ENCODE data around the gene BTBD9. TPM values are rescaled to one million over a fixed set of nuclear protein-coding genes. Genes with fewer than 3 reads are reported as not detected.
"Not testable (repeated sequence)": the region's sequence is repeated elsewhere in the genome, so short reads cannot be mapped to it uniquely, and the experiment has no call there.

The BTBD9 gene
- total RNA-seq, 2 experiments from 2014 or later: 19.1 to 19.8 TPM

DNA sequence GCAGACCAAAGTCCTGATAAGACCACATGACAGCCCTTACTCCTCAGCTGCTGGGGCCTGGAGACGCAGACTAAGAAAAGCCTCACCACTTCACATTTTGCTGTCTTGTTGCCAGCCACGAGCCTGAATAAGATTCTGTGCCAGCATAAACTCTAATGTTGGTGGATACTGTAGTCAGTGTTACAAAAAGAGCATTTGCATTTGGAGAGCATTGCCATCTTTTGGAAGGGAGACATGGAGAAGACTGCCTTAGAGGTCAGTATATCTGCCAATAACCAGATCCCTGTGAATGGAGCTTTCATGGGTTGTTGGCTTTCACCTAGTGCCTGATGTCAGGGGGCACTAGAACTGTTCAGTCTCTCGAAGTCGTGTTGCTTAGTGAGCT is 505.0 kb downstream of the BTBD9 start:
- Mint-ChIP-seq H3K27ac (no peak overlapping the region), H3K36me3 (peaks cover 15% of the 10 kb centered on the region), H3K4me3 (no peak overlapping the region), H3K9me3 (no peaks in the 10 kb centered on the region), H3K27me3 (no peaks in the 10 kb centered on the region), H3K4me1 (peaks cover 25% of the 10 kb centered on the region)
- DNase-seq: no peak
- no peak for ATAC-seq (ENCODE audit: low read depth)
- POLR2A ChIA-PET: no interaction called here

DNA sequence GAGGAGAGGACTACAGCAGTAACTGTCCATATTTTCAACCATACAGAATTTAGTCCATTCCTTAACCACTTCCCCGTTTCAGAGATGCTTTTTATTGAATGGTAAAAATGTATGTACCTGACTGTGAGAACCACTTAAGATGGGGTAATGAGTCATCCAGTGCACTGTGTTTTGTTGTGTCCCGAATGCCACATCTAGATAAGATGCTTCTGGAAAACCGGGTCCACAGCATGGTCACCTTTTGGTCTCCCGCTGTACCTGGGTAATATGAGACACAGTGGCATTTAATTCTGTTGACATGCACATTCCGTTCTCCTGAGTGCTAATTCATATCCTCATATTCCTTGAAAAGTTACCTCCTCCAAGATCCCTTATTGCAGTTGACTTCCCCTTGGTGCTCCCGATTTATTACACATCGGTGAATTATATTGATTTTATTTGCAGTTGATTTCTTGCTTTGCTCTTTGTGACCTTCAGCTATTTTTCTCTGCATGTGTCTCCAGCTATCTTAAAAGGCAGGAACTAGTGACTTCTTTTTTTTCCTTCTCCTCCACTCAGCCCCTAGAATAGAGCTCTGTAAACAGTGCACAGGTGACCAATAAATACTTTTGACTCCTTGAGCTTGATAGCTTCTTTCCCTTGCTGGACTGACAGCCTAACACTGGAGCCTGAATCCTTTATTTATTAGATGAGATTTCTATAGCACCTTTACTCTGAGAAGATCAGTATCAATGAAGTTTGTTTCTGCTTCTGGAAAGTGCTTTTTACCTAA is 505.6 kb downstream of the BTBD9 start:
- H3K4me3 Mint-ChIP-seq: no peak overlapping the region
- no peaks in the 10 kb centered on the region for H3K27me3 Mint-ChIP-seq
- peaks cover 15% of the 10 kb centered on the region for H3K36me3 Mint-ChIP-seq
- H3K4me1 Mint-ChIP-seq: peaks cover 23% of the 10 kb centered on the region
- H3K27ac Mint-ChIP-seq: no peak overlapping the region
- POLR2A ChIA-PET: no interaction called here
- ATAC-seq (ENCODE audit: low read depth): no peak
- no peaks in the 10 kb centered on the region for H3K9me3 Mint-ChIP-seq
- no peak for DNase-seq

DNA sequence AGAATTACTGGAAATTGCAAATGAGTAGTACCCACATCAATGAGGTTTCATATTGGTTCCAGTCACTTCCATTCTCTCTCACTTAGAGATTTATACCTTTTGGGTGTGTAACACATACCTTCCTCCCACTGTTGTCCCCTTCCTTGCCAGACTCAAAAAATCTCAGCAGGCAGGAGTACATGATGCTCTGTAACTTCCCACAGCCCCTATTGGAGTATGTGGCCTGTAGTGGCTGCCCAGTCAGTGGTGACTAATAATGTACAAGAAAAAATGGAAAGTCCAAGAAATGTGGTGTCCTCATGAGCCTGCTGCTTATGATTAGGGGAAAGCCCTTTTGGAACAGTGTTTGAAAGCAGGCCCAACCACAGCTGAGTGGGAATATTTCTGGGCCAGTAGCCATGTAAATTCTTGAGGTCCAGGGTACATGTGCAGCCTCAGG is 508.2 kb downstream of the BTBD9 start:
- Mint-ChIP-seq H3K27ac (peak overlapping the region; percentile 28), H3K27me3 (no peaks in the 10 kb centered on the region), H3K4me3 (no peak overlapping the region), H3K4me1 (peaks cover 26% of the 10 kb centered on the region), H3K9me3 (no peaks in the 10 kb centered on the region), H3K36me3 (peaks cover 18% of the 10 kb centered on the region)
- ATAC-seq (ENCODE audit: low read depth): peak; percentile 18
- DNase-seq: no peak
- POLR2A ChIA-PET: no interaction called here

DNA sequence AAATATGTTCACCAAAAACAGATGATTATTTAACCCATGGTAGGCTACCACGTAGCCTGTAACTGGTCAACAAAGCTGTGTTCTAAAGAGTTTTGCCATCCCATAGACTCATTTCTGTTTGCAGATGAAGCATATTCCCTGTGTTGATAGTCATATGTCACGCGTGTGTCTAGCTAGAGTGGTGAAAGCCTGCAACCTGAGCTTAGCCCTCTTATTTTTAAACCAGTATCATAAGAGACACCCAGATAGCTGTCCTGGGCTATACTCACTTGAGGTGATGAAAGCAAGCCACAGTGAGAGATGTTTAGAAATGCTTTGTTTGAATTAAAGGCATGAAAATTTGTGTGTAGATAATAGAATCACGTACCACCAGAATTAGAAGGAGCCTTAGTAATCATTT is 512.4 kb downstream of the BTBD9 start:
- DNase-seq: no peak
- Mint-ChIP-seq H3K4me3 (no peak overlapping the region), H3K4me1 (peaks cover 20% of the 10 kb centered on the region), H3K36me3 (peaks cover 27% of the 10 kb centered on the region), H3K9me3 (no peaks in the 10 kb centered on the region), H3K27me3 (no peaks in the 10 kb centered on the region), H3K27ac (no peak overlapping the region)
- POLR2A ChIA-PET: no interaction called here
- ATAC-seq (ENCODE audit: low read depth): no peak

DNA sequence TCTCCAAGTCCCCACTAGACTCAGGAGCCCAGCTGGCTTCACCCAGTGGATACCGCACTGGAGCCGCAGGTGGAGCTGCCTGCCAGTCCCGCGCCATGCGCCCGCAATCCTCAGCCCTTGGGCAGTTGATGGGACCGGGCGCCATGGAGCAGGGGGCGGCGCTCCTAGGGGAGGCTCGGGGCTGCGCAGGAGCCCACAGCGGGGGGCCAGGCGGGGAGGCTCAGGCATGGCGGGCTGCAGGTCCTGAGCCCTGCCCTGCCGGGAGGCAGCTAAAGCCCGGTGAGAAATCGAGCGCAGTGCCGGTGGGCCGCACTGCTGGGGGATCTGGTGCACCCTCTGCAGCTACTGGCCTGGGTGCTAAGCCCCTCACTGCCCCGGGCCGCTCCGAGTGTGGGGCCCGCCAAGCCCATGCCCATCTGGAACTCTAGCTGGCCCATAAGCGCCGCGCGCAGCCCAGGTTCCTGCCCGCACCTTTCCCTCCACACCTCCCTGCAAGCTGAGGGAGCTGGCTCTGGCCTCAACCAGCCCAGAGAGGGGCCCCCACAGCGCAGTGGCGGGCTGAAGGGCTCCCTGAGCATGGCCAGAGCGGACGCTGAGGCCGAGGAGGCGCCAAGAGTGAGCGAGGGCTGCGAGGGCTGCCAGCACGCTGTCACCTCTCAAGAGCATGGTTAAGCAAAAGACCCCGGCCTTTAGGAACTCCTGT is 515.4 kb downstream of the BTBD9 start:
- not testable (repeated sequence) for DNase-seq

DNA sequence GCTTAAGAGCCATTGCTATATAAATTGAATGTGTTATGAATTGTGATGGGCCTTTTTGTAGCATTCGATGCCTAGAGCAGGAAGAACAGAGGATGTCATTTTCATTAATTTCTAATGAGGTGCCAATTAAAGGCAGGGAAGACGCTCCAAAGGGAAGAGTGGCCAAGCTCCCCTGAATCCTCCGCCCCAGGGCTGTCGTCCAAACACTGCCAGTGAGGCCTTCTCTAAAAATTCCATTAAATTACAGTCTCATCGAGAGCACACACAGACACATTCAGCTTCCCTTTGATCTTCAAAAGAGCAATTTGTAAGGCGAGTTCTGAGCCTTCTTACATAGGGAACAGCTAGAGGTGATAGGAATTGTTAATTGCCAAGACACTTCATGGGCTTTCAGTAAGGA is 520.2 kb downstream of the BTBD9 start:
- H3K27ac Mint-ChIP-seq: no peak overlapping the region
- POLR2A ChIA-PET: no interaction called here
- H3K27me3 Mint-ChIP-seq: no peaks in the 10 kb centered on the region
- ATAC-seq (ENCODE audit: low read depth) (no peak), DNase-seq (no peak)
- H3K36me3 Mint-ChIP-seq: peaks cover 29% of the 10 kb centered on the region
- no peaks in the 10 kb centered on the region for H3K9me3 Mint-ChIP-seq
- H3K4me1 Mint-ChIP-seq: no peaks in the 10 kb centered on the region
- H3K4me3 Mint-ChIP-seq: no peak overlapping the region

More for the DNA sequence above, 515.4 kb downstream of the BTBD9 start:
- peaks cover 33% of the 10 kb centered on the region for H3K36me3 Mint-ChIP-seq
- H3K27me3 Mint-ChIP-seq; POLR2A ChIA-PET; ATAC-seq (ENCODE audit: low read depth); H3K4me3 Mint-ChIP-seq; H3K27ac Mint-ChIP-seq; H3K9me3 Mint-ChIP-seq; H3K4me1 Mint-ChIP-seq: not testable (repeated sequence)

DNA sequence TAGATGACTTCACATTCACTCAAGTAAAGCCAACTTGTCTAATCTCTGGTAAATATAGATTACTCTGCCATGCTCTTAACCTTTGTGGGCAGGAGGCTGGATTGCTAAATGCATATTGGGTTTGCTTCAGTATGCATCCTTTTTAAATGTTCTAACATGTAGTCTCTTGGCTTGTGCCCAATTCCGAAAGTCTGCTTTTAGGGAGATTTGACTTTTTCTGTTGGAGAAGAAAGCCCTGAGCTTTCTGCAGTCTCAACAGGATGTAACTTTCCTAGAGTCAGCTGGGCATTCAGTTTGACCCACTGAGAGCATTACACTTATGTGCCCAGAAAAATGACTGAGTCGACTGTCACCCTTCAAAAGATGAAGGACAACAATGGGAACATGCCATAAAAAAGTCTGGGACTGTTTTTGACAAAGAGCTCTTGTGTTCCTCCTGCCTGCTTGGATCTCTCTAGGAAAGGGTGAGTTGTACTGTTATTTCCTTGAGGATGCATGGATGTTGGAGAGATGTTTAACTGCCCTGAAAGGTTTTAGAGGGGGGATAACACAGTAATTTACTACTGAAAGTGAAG is 520.9 kb downstream of the BTBD9 start:
- no peaks in the 10 kb centered on the region for H3K27me3 Mint-ChIP-seq
- H3K4me1 Mint-ChIP-seq: no peaks in the 10 kb centered on the region
- ATAC-seq (ENCODE audit: low read depth): no peak
- no peak overlapping the region for H3K4me3 Mint-ChIP-seq
- H3K9me3 Mint-ChIP-seq: no peaks in the 10 kb centered on the region
- H3K36me3 Mint-ChIP-seq: peaks cover 29% of the 10 kb centered on the region
- H3K27ac Mint-ChIP-seq: no peak overlapping the region
- no peak for DNase-seq
- POLR2A ChIA-PET: no interaction called here

Other genes starting within 250 kb of the BTBD9 start
- gene GLO1, start 63.2 kb upstream of the BTBD9 start, total RNA-seq: 10 to 100 TPM; 88.8 to 90.7 TPM
- under 1 TPM; 0.06 to 0.11 TPM for gene DNAH8, start 75.4 kb upstream of the BTBD9 start, total RNA-seq

Data from activated naive CD8-positive, alpha-beta T cell treated with anti-CD3 and anti-CD28 coated beads, Interleukin-2, amount 10 ng/mL, durations not matched to agents 7 days and 5 days (primary cell).